NB4 (cell line): ENCODE results near the gene SH2D7.

Experiments
- DNase-seq: peaks from one replicate; pipeline ENCODE4 v3.0.0; 2010; ENCODE audit warnings: low read depth
- H3K4me3 ChIP-seq: one replicate; pipeline ENCODE4 v1.5.1; 2011; ENCODE audit warnings: mild to moderate bottlenecking, low read depth, low read length, moderate library complexity
- MYC ChIP-seq: IDR thresholded peaks from 2 replicates; pipeline ENCODE4 v1.6.1; 2011; ENCODE audit warnings: low read depth, low read length
- POLR2A ChIP-seq: IDR thresholded peaks from 2 replicates; pipeline ENCODE4 v1.6.1; 2011; ENCODE audit warnings: mild to moderate bottlenecking; ENCODE audit not compliant: insufficient read length; ENCODE audit errors: extremely low read depth
- TF ChIP-seq, protein P1 (sequence below): IDR thresholded peaks from one replicate; pipeline ENCODE4 v1.5.1; 2012; ENCODE audit warnings: low read depth, low read length
- TF ChIP-seq, protein P2 (sequence below): IDR thresholded peaks from 2 replicates; pipeline ENCODE4 v1.6.1; 2011; ENCODE audit warnings: low read depth, low read length

The SH2D7 gene

DNA sequence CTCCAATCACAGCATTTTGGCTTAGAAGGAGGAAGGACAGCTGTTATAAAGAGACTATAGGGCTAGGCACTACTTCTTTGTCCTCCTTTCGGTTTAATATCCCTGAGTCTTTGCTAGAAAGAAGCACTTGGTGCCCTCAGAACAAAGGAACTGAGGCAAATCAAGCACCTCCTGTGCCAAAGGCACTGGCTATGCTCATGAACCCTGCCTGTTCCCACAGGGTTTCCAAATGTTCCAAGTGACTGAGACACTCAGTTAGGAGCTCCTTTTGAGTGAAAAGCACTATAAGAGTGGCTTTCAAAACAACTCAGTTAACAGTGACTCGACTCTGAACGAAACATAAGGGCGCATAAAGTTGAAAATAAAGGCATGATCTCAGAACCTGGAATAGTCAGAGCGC is 39.8 kb upstream of the SH2D7 start:
- H3K4me3 ChIP-seq: no peak overlapping the region
- DNase-seq: no peak
- no peak for TF ChIP-seq MYC
- TF ChIP-seq, protein P1, sequence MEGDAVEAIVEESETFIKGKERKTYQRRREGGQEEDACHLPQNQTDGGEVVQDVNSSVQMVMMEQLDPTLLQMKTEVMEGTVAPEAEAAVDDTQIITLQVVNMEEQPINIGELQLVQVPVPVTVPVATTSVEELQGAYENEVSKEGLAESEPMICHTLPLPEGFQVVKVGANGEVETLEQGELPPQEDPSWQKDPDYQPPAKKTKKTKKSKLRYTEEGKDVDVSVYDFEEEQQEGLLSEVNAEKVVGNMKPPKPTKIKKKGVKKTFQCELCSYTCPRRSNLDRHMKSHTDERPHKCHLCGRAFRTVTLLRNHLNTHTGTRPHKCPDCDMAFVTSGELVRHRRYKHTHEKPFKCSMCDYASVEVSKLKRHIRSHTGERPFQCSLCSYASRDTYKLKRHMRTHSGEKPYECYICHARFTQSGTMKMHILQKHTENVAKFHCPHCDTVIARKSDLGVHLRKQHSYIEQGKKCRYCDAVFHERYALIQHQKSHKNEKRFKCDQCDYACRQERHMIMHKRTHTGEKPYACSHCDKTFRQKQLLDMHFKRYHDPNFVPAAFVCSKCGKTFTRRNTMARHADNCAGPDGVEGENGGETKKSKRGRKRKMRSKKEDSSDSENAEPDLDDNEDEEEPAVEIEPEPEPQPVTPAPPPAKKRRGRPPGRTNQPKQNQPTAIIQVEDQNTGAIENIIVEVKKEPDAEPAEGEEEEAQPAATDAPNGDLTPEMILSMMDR: no peak
- TF ChIP-seq POLR2A: no peak
- TF ChIP-seq, protein P2, sequence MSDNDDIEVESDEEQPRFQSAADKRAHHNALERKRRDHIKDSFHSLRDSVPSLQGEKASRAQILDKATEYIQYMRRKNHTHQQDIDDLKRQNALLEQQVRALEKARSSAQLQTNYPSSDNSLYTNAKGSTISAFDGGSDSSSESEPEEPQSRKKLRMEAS: no peak

DNA sequence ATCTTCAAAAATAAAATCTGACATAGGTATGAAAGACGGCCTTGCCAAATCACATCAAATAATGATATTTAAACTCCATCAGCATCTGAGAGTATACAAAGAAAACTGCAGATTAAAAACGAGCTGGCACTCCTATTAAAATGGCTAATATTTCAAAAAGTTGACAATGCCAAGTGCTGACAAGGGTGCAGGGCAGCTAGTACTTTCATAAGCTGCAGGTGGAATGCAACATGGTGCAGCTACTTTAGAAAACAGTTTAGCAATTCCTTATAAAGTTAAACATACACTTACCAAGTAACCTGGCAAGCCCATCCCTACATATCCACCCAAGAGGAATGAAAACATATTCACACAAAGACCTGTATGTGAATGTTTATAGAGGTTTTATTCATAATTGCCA is 37.8 kb upstream of the SH2D7 start:
- no peak for DNase-seq
- TF ChIP-seq, protein P2: no peak
- TF ChIP-seq POLR2A (no peak), MYC (no peak)
- TF ChIP-seq, protein P1: no peak
- no peak overlapping the region for H3K4me3 ChIP-seq

DNA sequence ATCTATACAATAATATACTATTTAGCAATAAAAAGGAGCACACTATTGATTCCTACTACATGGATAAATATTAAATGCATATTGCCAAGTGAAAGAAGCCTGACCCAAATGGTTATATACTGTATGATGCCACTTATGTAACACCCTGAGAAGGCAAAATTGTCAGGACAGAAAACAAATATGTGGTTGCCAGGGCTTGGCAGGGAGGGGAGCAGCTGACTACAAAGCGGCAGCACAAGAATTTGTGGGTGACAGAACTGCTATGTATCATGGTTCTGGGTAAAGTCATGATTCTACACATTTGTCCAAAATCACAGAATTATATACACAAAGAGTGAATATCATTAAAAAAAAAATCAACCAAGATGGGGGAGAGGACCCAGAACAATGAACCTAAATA is 37.4 kb upstream of the SH2D7 start:
- TF ChIP-seq POLR2A: no peak
- no peak for TF ChIP-seq MYC
- TF ChIP-seq, protein P2: no peak
- TF ChIP-seq, protein P1: no peak
- no peak for DNase-seq
- no peak overlapping the region for H3K4me3 ChIP-seq

DNA sequence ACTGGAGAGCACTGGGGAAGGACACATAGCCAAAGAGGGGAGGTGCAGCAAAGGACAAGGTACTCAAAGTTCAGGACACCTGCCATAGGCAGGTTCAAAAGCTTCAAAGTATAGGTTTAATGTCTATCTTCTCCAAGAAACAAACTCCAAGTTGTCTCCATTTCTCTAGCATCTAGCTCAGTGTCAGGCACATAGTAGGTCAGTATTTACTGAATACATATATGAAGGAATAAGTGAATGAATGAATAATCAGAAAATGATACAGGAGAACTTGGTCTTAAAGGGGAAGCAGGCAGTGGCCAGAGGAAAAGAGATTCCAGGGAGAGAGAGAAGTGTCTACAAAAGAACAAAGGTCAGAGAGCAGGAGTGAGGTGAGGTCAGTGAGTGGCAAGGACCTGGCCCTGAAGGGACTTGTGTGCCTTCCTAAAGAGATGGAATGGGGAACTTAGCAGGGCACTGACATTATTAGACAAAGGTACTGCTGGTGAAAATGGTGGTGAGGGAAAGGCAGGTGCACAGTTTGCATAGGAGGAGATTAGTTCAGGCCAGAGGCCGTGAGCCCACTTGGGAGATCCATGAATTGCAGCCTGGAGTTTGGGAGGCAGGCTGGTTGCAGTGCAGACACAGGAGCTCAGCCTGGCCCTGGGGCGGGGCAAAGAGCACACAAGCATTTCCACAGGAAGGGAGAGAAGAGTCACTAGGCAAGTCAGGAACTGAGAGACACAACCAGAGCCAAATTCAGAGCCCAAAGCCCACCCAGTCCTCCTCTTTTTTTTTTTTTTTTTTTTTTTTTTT is 36.2 kb upstream of the SH2D7 start:
- peak; percentile 74 for DNase-seq
- TF ChIP-seq, protein P1: no peak
- TF ChIP-seq POLR2A: no peak
- TF ChIP-seq, protein P2: no peak
- no peak for TF ChIP-seq MYC
- no peak overlapping the region for H3K4me3 ChIP-seq

DNA sequence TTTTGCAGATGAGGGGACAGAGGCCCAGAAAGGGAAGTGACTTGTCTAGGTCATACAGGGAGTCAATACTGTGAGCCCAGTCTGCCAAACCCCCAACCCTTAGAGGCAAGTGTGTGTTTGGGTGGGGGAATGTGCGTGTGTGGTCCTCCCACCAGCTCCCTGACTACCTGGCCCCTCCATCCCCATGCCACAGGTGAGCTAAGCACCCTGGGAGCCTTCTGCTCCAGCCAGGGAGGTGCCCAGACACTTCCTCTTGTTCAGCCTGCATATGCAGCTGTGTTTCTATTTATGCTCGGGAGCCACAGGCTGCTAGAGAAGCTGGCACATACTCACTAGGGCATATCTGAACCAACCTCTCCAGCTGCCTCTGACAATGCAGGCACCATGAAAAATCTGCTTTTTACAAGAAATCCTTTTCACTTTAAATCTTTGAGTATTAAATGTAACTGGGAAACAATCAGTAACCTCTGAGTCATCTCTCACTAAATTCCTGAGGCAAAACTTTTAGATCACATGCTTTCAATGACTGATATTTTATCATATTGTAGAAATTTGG is 35.6 kb upstream of the SH2D7 start:
- no peak overlapping the region for H3K4me3 ChIP-seq
- DNase-seq: peak; percentile 75
- TF ChIP-seq, protein P2: 0 out of 2 replicates have a peak, but pooled peaks have one; percentile 40
- TF ChIP-seq MYC (no peak; the same call in 1 of the 2 replicates), POLR2A (no peak)
- TF ChIP-seq, protein P1: no peak
